IMR-90 (cell line): ENCODE results near the gene DIP2B. TPM values are rescaled to one million over a fixed set of nuclear protein-coding genes. Genes with fewer than 3 reads are reported as not detected.
A peak's percentile ranks its signal among the peaks of the same experiment; 100 is the strongest.

ENCODE experiments used
- ATAC-seq: fragments of 200-7000 bp; cut with Tn5 transposase; 2 replicates; pipeline ENCODE4 v1.9.1; 2020; ENCODE audit warnings: low read depth, mild to moderate bottlenecking, moderate library complexity
- BruUV-seq: library from RNA; stranded (reverse); fragments of 400-500 nt; replicated peaks from 2 replicates; lab custom pipeline; 2021; lab: Mats Ljungman, UMichigan
- CTCF ChIA-PET: fragments of 300-600 bp; formaldehyde crosslinking; extraction: SDS; loops from one replicate; lab custom pipeline; 2021; ENCODE audit warnings: antibody characterized with exemption; lab: Yijun Ruan, JAX
- POLR2A ChIA-PET: fragments of 300-600 bp; sonication (Branson Sonifier 250); formaldehyde crosslinking; loops from one replicate; lab custom pipeline; 2022; ENCODE audit warnings: antibody characterized with exemption; ENCODE audit not compliant: unreplicated experiment; lab: Charles Lee
- DNase-seq: peaks from one replicate; pipeline ENCODE4 v3.0.0; 2013
- H2AFZ ChIP-seq: replicated peaks from 2 replicates; pipeline ENCODE3; 2013; ENCODE audit warnings: low read length, mild to moderate bottlenecking; ENCODE audit not compliant: poor library complexity
- H2AK5ac ChIP-seq: 2 replicates; pipeline ENCODE4 v1.6.1; 2013; ENCODE audit warnings: low read depth, low read length, inconsistent platforms
- H2AK9ac ChIP-seq: replicated peaks from 2 replicates; pipeline ENCODE3; 2013; ENCODE audit warnings: mild to moderate bottlenecking, low read depth, low read length, moderate library complexity; ENCODE audit not compliant: poor library complexity
- H2BK120ac ChIP-seq: 2 replicates; pipeline ENCODE4 v1.6.1; 2013; ENCODE audit warnings: low read depth, low read length, inconsistent platforms
- H2BK15ac ChIP-seq: 3 replicates; pipeline ENCODE4 v1.6.1; 2013; ENCODE audit warnings: low read depth, low read length, inconsistent platforms
- H2BK20ac ChIP-seq: 2 replicates; pipeline ENCODE4 v1.6.1; 2013; ENCODE audit warnings: low read depth, mild to moderate bottlenecking, inconsistent platforms, low read length, moderate library complexity
- H2BK5ac ChIP-seq: 2 replicates; pipeline ENCODE4 v1.6.1; 2013; ENCODE audit warnings: mild to moderate bottlenecking, low read depth, low read length, inconsistent platforms; ENCODE audit not compliant: poor library complexity, severe bottlenecking
- H3K14ac ChIP-seq: replicated peaks from 2 replicates; pipeline ENCODE4 v1.6.1; 2013; ENCODE audit warnings: low read depth, low read length, inconsistent platforms
- H3K18ac ChIP-seq: 2 replicates; pipeline ENCODE4 v1.6.1; 2013; ENCODE audit warnings: low read depth, low read length, control low read depth
- H3K23ac ChIP-seq: 2 replicates; pipeline ENCODE4 v1.6.1; 2013; ENCODE audit warnings: low read depth, low read length, inconsistent platforms
- H3K27ac ChIP-seq: 2 replicates; pipeline ENCODE4 v1.5.1; 2013; ENCODE audit warnings: mild to moderate bottlenecking, control low read depth, low read length; ENCODE audit not compliant: insufficient read depth
- H3K27me3 ChIP-seq: 2 replicates; pipeline ENCODE4 v1.6.1; 2013; ENCODE audit warnings: low read length; ENCODE audit not compliant: control insufficient read depth, insufficient read depth
- H3K36me3 ChIP-seq: 2 replicates; pipeline ENCODE4 v1.6.1; 2013; ENCODE audit warnings: low read length, mixed read lengths; ENCODE audit not compliant: control insufficient read depth, insufficient read depth
- H3K4ac ChIP-seq: 2 replicates; pipeline ENCODE4 v1.6.1; 2013; ENCODE audit warnings: low read depth, low read length, inconsistent platforms
- H3K4me1 ChIP-seq: 2 replicates; pipeline ENCODE4 v1.6.1; 2013; ENCODE audit warnings: low read length, mixed read lengths; ENCODE audit not compliant: control insufficient read depth, insufficient read depth
- H3K4me2 ChIP-seq: 2 replicates; pipeline ENCODE4 v1.6.1; 2013; ENCODE audit warnings: low read depth, mild to moderate bottlenecking, control low read depth, low read length, moderate library complexity
- H3K4me3 ChIP-seq: 2 replicates; pipeline ENCODE4 v1.5.1; 2013; ENCODE audit warnings: low read depth, mild to moderate bottlenecking, control low read depth, low read length, moderate library complexity; ENCODE audit not compliant: insufficient read depth
- H3K56ac ChIP-seq: 2 replicates; pipeline ENCODE4 v1.6.1; 2013; ENCODE audit warnings: low read length, inconsistent platforms; ENCODE audit not compliant: insufficient read depth; ENCODE audit errors: extremely low read depth
- H3K79me1 ChIP-seq, 2 experiments: 2 replicates each; pipeline ENCODE4 v1.6.1; 2013; ENCODE audit warnings: low read length in 2 of 2, inconsistent platforms in 1 of 2, low read depth in 1 of 2
- H3K9ac ChIP-seq: 2 replicates; pipeline ENCODE4 v1.6.1; 2013; ENCODE audit warnings: low read depth, low read length, control low read depth
- H3K9me1 ChIP-seq: 2 replicates; pipeline ENCODE4 v1.6.1; 2013; ENCODE audit warnings: low read length, inconsistent platforms; ENCODE audit not compliant: insufficient read depth
- H3K9me3 ChIP-seq: 2 replicates; pipeline ENCODE4 v1.6.1; 2013; ENCODE audit warnings: low read length; ENCODE audit not compliant: control insufficient read depth, insufficient read depth
- H4K20me1 ChIP-seq: 2 replicates; pipeline ENCODE4 v1.6.1; 2013; ENCODE audit warnings: low read length, inconsistent platforms; ENCODE audit not compliant: insufficient read depth
- H4K5ac ChIP-seq: 2 replicates; pipeline ENCODE4 v1.6.1; 2013; ENCODE audit warnings: mild to moderate bottlenecking, low read depth, low read length, control low read depth
- H4K8ac ChIP-seq, 2 experiments: 2 replicates each; pipeline ENCODE4 v1.6.1; 2013; ENCODE audit warnings: low read depth in 2 of 2, low read length in 2 of 2, control low read depth in 1 of 2, inconsistent platforms in 1 of 2
- H4K91ac ChIP-seq: 2 replicates; pipeline ENCODE4 v1.6.1; 2013; ENCODE audit warnings: low read depth, low read length, inconsistent platforms; ENCODE audit not compliant: insufficient read depth
- BHLHE40 ChIP-seq: fragments of 150-350 bp; IDR thresholded peaks from 2 replicates; pipeline ENCODE4 v1.6.1; 2016; ENCODE audit warnings: mild to moderate bottlenecking, low read depth, low read length
- ELK1 ChIP-seq: fragments of 150-350 bp; IDR thresholded peaks from 2 replicates; pipeline ENCODE4 v1.6.1; 2016; ENCODE audit warnings: low read depth, mild to moderate bottlenecking, low read length, moderate library complexity, borderline replicate concordance
- FOS ChIP-seq: fragments of 150-350 bp; IDR thresholded peaks from 2 replicates; pipeline ENCODE4 v1.6.1; 2016; ENCODE audit warnings: low read depth, low read length
- MAFK ChIP-seq: IDR thresholded peaks from 2 replicates; pipeline ENCODE4 v1.6.1; 2012; ENCODE audit warnings: low read depth, low read length, improper control_type of control experiment
- MAZ ChIP-seq: IDR thresholded peaks from 2 replicates; pipeline ENCODE4 v1.6.1; 2012; ENCODE audit warnings: low read depth, mild to moderate bottlenecking, low read length, improper control_type of control experiment, moderate library complexity, borderline replicate concordance
- NFE2L2 ChIP-seq: fragments of 150-350 bp; IDR thresholded peaks from 2 replicates; pipeline ENCODE4 v1.6.1; 2016; ENCODE audit warnings: low read depth, mild to moderate bottlenecking, low read length
- RCOR1 ChIP-seq: IDR thresholded peaks from 2 replicates; pipeline ENCODE4 v1.6.1; 2012; ENCODE audit warnings: mild to moderate bottlenecking, low read length, improper control_type of control experiment; ENCODE audit not compliant: insufficient replicate concordance
- RFX5 ChIP-seq: IDR thresholded peaks from 2 replicates; pipeline ENCODE4 v1.8.0; 2012; ENCODE audit warnings: low read depth, mild to moderate bottlenecking, low read length, moderate library complexity
- WGBS, 2 experiments: methylation state at CpG; one replicate each; pipeline versions ENCODE4 v1.1.5 to v1.1.7; 2013; ENCODE audit warnings: missing lambda C conversion rate in 2 of 2; ENCODE audit not compliant: insufficient read length in 1 of 2; ENCODE audit errors: extremely low coverage in 2 of 2; 5-methylcytosine and 5-hydroxymethylcytosine counted together
- dilution Hi-C: fragments of 300-500 bp; cut with HindIII; formaldehyde crosslinking; loops from one replicate; pipeline ENCODE4 v1.14.3; 2018; ENCODE audit warnings: low sequenced_read_pairs; ENCODE audit not compliant: unreplicated experiment
- in situ Hi-C: fragments of 300-500 bp; cut with MboI; formaldehyde crosslinking; loops from 3 replicates; pipeline ENCODE4 v1.14.3; 2019; ENCODE audit warnings: low sequenced_read_pairs, inconsistent platforms, mixed read lengths
- intact Hi-C: fragments of 100-400 bp; cut with micrococcal nuclease; formaldehyde crosslinking; loops from 2 replicates; pipeline ENCODE4 v1.10.0; 2022
- polyA plus RNA-seq, 3 experiments: library from polyadenylated mRNA; depleted of rRNA; stranded (reverse); fragments of >200 nt; gene quantifications; 2 replicates each; pipeline ENCODE4 v1.2.3, GENCODE V29; 2012; ENCODE audit warnings: low replicate concordance in 1 of 3
- total RNA-seq: library from RNA; depleted of rRNA; stranded (reverse); fragments of >200 nt; gene quantifications from 2 replicates; pipeline ENCODE4 v1.2.3, GENCODE V29; 2012

The DIP2B gene
- total and polyA plus RNA-seq, 2 of the 4 experiments (the other 2 are of a cell fraction): 7.7 to 12.9 TPM

- CTCF ChIA-PET: no interaction called here
- Histone ChIP-seq H2BK20ac (no peak overlapping the region), H3K4ac (no peak overlapping the region), H3K4me3 (no peak overlapping the region), H2AK5ac (no peak overlapping the region), H2BK5ac (no peak overlapping the region), H4K20me1 (peaks cover 24% of the 10 kb centered on the region), H2AK9ac (no peak overlapping the region), H3K23ac (no peak overlapping the region), H3K4me1 (peaks cover 11% of the 10 kb centered on the region), H3K14ac (0 out of 2 replicates have a peak overlapping the region, but pooled peaks have one; percentile 3), H2BK120ac (no peak overlapping the region), H3K27me3 (no peaks in the 10 kb centered on the region), H3K4me2 (no peak overlapping the region), H3K36me3 (no peaks in the 10 kb centered on the region), H3K18ac (no peak overlapping the region), H2AFZ (no peak overlapping the region), H4K91ac (no peak overlapping the region), H3K9me1 (peaks cover 16% of the 10 kb centered on the region), H3K27ac (no peak overlapping the region), H3K56ac (no peak overlapping the region), H3K9me3 (no peaks in the 10 kb centered on the region), H2BK15ac (no peak overlapping the region), H3K9ac (no peak overlapping the region), H4K5ac (no peak overlapping the region), H3K79me1 (peaks cover 30 to 76% of the 10 kb centered on the region in 2 experiments), H4K8ac (no peak overlapping the region)
- POLR2A ChIA-PET: no interaction called here
- in situ Hi-C loops: no loop called here
- no peak for ATAC-seq
- no peak for DNase-seq
- intact Hi-C loops: no loop called here
- TF ChIP-seq RCOR1 (no peak), MAZ (no peak), MAFK (no peak), FOS (no peak), ELK1 (no peak), BHLHE40 (no peak), NFE2L2 (no peak), RFX5 (no peak)
- BruUV-seq: no TSS peak
- WGBS, 2 experiments: 94% methylated on average over 3 of the region's 3 CpGs; no CpG with 5 or more reads in 1 of the 2 experiments
- dilution Hi-C loops: no loop called here
Measured at GRCh38 chr12:50529345-50529744, 24.6 kb downstream of the DIP2B start.
